Spleen (tissue), 7 donors: Measurements from ENCODE around the gene HUNK.

Experiments used
- POLR2A ChIP-seq, 3 donors: fragments of 450-650 bp; IDR thresholded peaks; one replicate each; pipeline ENCODE4 v1.5.1; 2017; ENCODE audit warnings: antibody characterized with exemption in 3 of 3, mild to moderate bottlenecking in 1 of 3
- TF ChIP-seq, protein P1 (sequence below), 11 experiments: fragments of 200-600 bp in 7 of 11; fragments of 450-650 bp in 4 of 11; sonication (generic) in 4 of 11; IDR thresholded peaks in 8 of 11; conservative IDR thresholded peaks in 3 of 11; 1 replicate in 7 of 11; 2 replicates in 4 of 11; pipeline versions ENCODE4 v1.4.0 to v1.8.0; 2016 to 2021; ENCODE audit warnings: antibody characterized with exemption in 11 of 11, inconsistent platforms in 4 of 11, mild to moderate bottlenecking in 1 of 11
- donor health status: DM: no; HTN: no; CAD: no; lungs with moderate emphysema.
- donor health status: DM: no; HTN: no; CAD: no.
- donor health status: DM: no; HTN: no; CAD: no.

DNA sequence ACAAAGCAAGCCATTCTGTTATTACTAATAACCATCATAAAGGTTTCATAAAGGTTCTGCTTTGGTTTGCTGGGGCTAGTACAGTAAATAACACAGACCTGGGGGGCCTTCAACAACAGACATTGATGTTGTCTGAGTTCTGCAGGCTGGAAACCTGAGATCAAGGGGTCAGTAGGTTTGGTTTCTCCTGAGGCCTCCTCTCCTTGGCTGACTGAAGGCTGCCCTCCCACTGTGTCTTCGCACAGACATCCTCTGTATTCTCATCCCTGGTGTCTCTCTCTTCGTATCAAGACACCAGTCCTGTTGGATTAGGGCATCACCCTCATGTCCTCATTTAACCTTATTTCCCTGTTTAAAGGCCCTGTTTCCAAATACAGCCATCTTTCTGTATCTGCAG lies 37.3 kb downstream of the HUNK start:
- TF ChIP-seq, protein P1, sequence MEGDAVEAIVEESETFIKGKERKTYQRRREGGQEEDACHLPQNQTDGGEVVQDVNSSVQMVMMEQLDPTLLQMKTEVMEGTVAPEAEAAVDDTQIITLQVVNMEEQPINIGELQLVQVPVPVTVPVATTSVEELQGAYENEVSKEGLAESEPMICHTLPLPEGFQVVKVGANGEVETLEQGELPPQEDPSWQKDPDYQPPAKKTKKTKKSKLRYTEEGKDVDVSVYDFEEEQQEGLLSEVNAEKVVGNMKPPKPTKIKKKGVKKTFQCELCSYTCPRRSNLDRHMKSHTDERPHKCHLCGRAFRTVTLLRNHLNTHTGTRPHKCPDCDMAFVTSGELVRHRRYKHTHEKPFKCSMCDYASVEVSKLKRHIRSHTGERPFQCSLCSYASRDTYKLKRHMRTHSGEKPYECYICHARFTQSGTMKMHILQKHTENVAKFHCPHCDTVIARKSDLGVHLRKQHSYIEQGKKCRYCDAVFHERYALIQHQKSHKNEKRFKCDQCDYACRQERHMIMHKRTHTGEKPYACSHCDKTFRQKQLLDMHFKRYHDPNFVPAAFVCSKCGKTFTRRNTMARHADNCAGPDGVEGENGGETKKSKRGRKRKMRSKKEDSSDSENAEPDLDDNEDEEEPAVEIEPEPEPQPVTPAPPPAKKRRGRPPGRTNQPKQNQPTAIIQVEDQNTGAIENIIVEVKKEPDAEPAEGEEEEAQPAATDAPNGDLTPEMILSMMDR (IDR thresholded peaks at IDR 0.05 in 8 of 11, conservative IDR thresholded peaks at IDR 0.05 in 3 of 11) = no peak
- TF ChIP-seq POLR2A (IDR thresholded peaks at IDR 0.05) = no peak
